K562 (cell line): ENCODE data around the gene ANKRD13C. TPM values are rescaled to one million over a fixed set of nuclear protein-coding genes. Genes with fewer than 3 reads are reported as not detected.

Source experiments
- ATAC-seq: fragments of 200-7000 bp; cut with Tn5 transposase; 3 replicates; pipeline ENCODE4 v1.9.1; 2020; ENCODE audit warnings: moderate library complexity
- BruUV-seq: library from RNA; stranded (reverse); fragments of 400-500 nt; replicated peaks from 2 replicates; lab custom pipeline; 2021; lab: Mats Ljungman, UMichigan
- CTCF ChIA-PET: fragments of 300-600 bp; formaldehyde crosslinking; extraction: SDS; loops from one replicate; lab custom pipeline; 2021; ENCODE audit warnings: low intra/inter-chr PET ratio; lab: Yijun Ruan, JAX
- POLR2A ChIA-PET: fragments of 300-600, 350-650 bp; sonication (Branson Sonifier 250); formaldehyde crosslinking; extraction: SDS; loops from one replicate; lab custom pipeline; 2021; ENCODE audit warnings: antibody characterized with exemption, inconsistent platforms; lab: Yijun Ruan, JAX
- DNase-seq, 4 experiments: peaks; one replicate each; pipeline versions ENCODE4 v3.0.0 to v3.0.0-alpha.2; 2011 to 2018; ENCODE audit warnings: low spot score in 3 of 4, mixed read lengths in 3 of 4; ENCODE audit errors: extremely low read depth in 1 of 4
- FAIRE-seq: peaks from 2 replicates; lab custom pipeline; 2011; peaks lifted over from hg19 to GRCh38; lab: Jason Lieb, UNC
- H2AFZ ChIP-seq: 2 replicates; pipeline ENCODE4 v1.6.0; 2011; ENCODE audit warnings: low read depth, low read length, control low read depth, inconsistent platforms
- H3K27ac ChIP-seq: fragments of 200-600 bp; 3 replicates; pipeline ENCODE4 v1.8.0; 2011; ENCODE audit warnings: low read depth, mild to moderate bottlenecking, control low read depth, inconsistent platforms, low read length, moderate library complexity, mixed read lengths; ENCODE audit errors: extremely low read depth
- H3K27me3 ChIP-seq, 2 experiments: fragments of 300-600 bp in 1 of 2; 2 replicates in 1 of 2; 3 replicates in 1 of 2; pipeline versions ENCODE4 v1.6.0 to v1.8.0; 2011; ENCODE audit warnings: inconsistent platforms in 2 of 2, low read length in 2 of 2, mild to moderate bottlenecking in 1 of 2, mixed read lengths in 1 of 2, moderate library complexity in 1 of 2; ENCODE audit not compliant: control insufficient read depth in 2 of 2, insufficient read depth in 2 of 2
- H3K36me3 ChIP-seq: fragments of 300-600 bp; 3 replicates; pipeline ENCODE4 v1.8.0; 2011; ENCODE audit warnings: mild to moderate bottlenecking, low read length, inconsistent platforms; ENCODE audit not compliant: control insufficient read depth, insufficient read depth
- H3K4me1 ChIP-seq, 2 experiments: fragments of 200-600 bp in 1 of 2; replicated peaks in 1 of 2; 2 replicates in 1 of 2; 3 replicates in 1 of 2; pipeline versions ENCODE4 v1.5.1 to v1.8.0; 2011; ENCODE audit warnings: inconsistent platforms in 2 of 2, low read length in 2 of 2, mild to moderate bottlenecking in 1 of 2, mixed read lengths in 1 of 2, moderate library complexity in 1 of 2; ENCODE audit not compliant: control insufficient read depth in 2 of 2, insufficient read depth in 2 of 2
- H3K4me2 ChIP-seq: 2 replicates; pipeline ENCODE4 v1.6.1; 2011; ENCODE audit warnings: low read length, control low read depth, inconsistent platforms, mixed read lengths; ENCODE audit not compliant: insufficient read depth
- H3K4me3 ChIP-seq: fragments of 200-600 bp; sonication (generic), shearing (Covaris generic); 2 replicates; pipeline ENCODE4 v1.5.1; 2016; ENCODE audit warnings: control low read depth, inconsistent platforms
- H3K79me2 ChIP-seq: fragments of 200-600 bp; 3 replicates; pipeline ENCODE4 v1.8.0; 2011; ENCODE audit warnings: low read length, inconsistent platforms; ENCODE audit not compliant: control insufficient read depth, insufficient read depth
- H3K9ac ChIP-seq, 2 experiments: 2 replicates each; pipeline versions ENCODE4 v1.6.0 to v1.6.1; 2011; ENCODE audit warnings: low read depth in 2 of 2, low read length in 2 of 2, control low read depth in 1 of 2, inconsistent platforms in 1 of 2, mild to moderate bottlenecking in 1 of 2, mixed read lengths in 1 of 2; ENCODE audit not compliant: insufficient read depth in 1 of 2
- H3K9me1 ChIP-seq: one replicate; pipeline ENCODE4 v1.6.0; 2011; ENCODE audit warnings: inconsistent platforms, mild to moderate bottlenecking, low read length, moderate library complexity; ENCODE audit not compliant: control insufficient read depth, insufficient read depth
- H3K9me3 ChIP-seq: replicated peaks from 2 replicates; pipeline ENCODE4 v1.5.1; 2011; ENCODE audit warnings: low read depth, low read length, inconsistent platforms; ENCODE audit not compliant: control insufficient read depth, insufficient read depth
- H4K20me1 ChIP-seq: replicated peaks from 2 replicates; pipeline ENCODE4 v1.6.1; 2011; ENCODE audit warnings: low read length, inconsistent platforms, mixed read lengths; ENCODE audit not compliant: control insufficient read depth, insufficient read depth
- CBX3 ChIP-seq, 2 experiments: IDR thresholded peaks; 1 replicate in 1 of 2; 2 replicates in 1 of 2; pipeline ENCODE4 v1.6.1; 2012; ENCODE audit warnings: inconsistent platforms in 2 of 2, low read length in 2 of 2, borderline replicate concordance in 1 of 2, control low read depth in 1 of 2
- CBX8 ChIP-seq: fragments of 200-600 bp; sonication (generic); IDR thresholded peaks from 2 replicates; pipeline ENCODE4 v1.6.1; 2012; ENCODE audit warnings: borderline replicate concordance, mixed run types, low read depth, mild to moderate bottlenecking, moderate library complexity, mixed read lengths, low read length, control low read depth, inconsistent platforms; ENCODE audit not compliant: poor library complexity, severe bottlenecking; ENCODE audit errors: extremely low read depth
- CHCHD3 ChIP-seq: fragments of 250-450 bp; sonication (Bioruptor Pico); IDR thresholded peaks from 2 replicates; pipeline ENCODE4 v2.1.2; 2022; ENCODE audit warnings: mild to moderate bottlenecking
- FOXA1 ChIP-seq: fragments of 450-650 bp; IDR thresholded peaks from 2 replicates; pipeline ENCODE4 v1.6.1; 2016; ENCODE audit warnings: mild to moderate bottlenecking, borderline replicate concordance
- HCFC1 ChIP-seq: IDR thresholded peaks from 2 replicates; pipeline ENCODE4 v1.6.1; 2012; ENCODE audit warnings: low read depth, low read length, improper control_type of control experiment
- JUND ChIP-seq, 2 experiments: IDR thresholded peaks; 2 replicates in 1 of 2; 3 replicates in 1 of 2; pipeline ENCODE4 v1.6.1; 2011; ENCODE audit warnings: borderline replicate concordance in 2 of 2, low read depth in 2 of 2, low read length in 2 of 2, improper control_type of control experiment in 1 of 2, missing biosample characterization in 1 of 2, missing genetic modification characterization in 1 of 2, missing genetic modification reagents in 1 of 2
- KAT7 ChIP-seq: sonication (generic); formaldehyde crosslinking; IDR thresholded peaks from 2 replicates; pipeline ENCODE4 v1.8.0; 2022; ENCODE audit warnings: missing genetic modification reagents, mild to moderate bottlenecking, borderline replicate concordance
- KLF10 ChIP-seq: fragments of 250-450 bp; sonication (Bioruptor Pico); IDR thresholded peaks from 2 replicates; pipeline ENCODE4 v1.6.1; 2021; ENCODE audit warnings: matching md5 sums
- PHB ChIP-seq: fragments of 250-450 bp; sonication (Bioruptor Pico); IDR thresholded peaks from 2 replicates; pipeline ENCODE4 v1.5.0; 2021
- RBM34 ChIP-seq: fragments of 200-400 bp; formaldehyde crosslinking; IDR thresholded peaks from 2 replicates; pipeline ENCODE4 v1.6.1; 2018; ENCODE audit warnings: low read length, borderline replicate concordance; ENCODE audit not compliant: insufficient read depth
- TOE1 ChIP-seq, 2 experiments: fragments of 450-650 bp in 1 of 2; sonication (generic) in 1 of 2; formaldehyde crosslinking in 1 of 2; IDR thresholded peaks; 2 replicates each; pipeline versions ENCODE4 v1.7.1 to v1.8.0; 2016 to 2022; ENCODE audit warnings: borderline replicate concordance in 2 of 2, mild to moderate bottlenecking in 2 of 2, antibody characterized with exemption in 1 of 2, inconsistent platforms in 1 of 2, low read depth in 1 of 2, missing genetic modification reagents in 1 of 2, moderate library complexity in 1 of 2
- ZNF79 ChIP-seq: fragments of 250-450 bp; sonication (Bioruptor Pico); IDR thresholded peaks from 2 replicates; pipeline ENCODE4 v1.4.0; 2020; ENCODE audit warnings: low read depth, mild to moderate bottlenecking, moderate library complexity
- WGBS: fragments of 100-300 bp; shearing (Covaris generic); methylation state at CpG from one replicate; pipeline ENCODE4 v1.1.6; 2016; ENCODE audit warnings: low coverage, mixed read lengths; ENCODE audit not compliant: insufficient coverage; ENCODE audit errors: missing lambda C conversion rate; 5-methylcytosine and 5-hydroxymethylcytosine counted together
- in situ Hi-C: fragments of 300-500 bp; cut with MboI; formaldehyde crosslinking; loops from 4 replicates; pipeline ENCODE4 v1.15.0; 2018; ENCODE audit warnings: inconsistent platforms, mixed read lengths
- intact Hi-C: fragments of 100-400 bp; cut with micrococcal nuclease; formaldehyde crosslinking; loops from 2 replicates; pipeline ENCODE4 v1.14.2; 2022
- polyA plus RNA-seq, 8 experiments: library from polyadenylated mRNA; depleted of rRNA in 4 of 8; stranded (reverse) in 5 of 8; unstranded in 3 of 8; fragments of >200 nt; fragmentation: Nextera tagmentation in 2 of 8; fragmentation: Illumina TruSeq in 1 of 8; extraction: Ambion mirVana in 2 of 8; extraction: Trizol in 1 of 8; gene quantifications; 2 replicates each; pipeline versions ENCODE4 v1.2.1 to v1.2.3, GENCODE V29; 2011 to 2014; ENCODE audit warnings: inconsistent platforms in 1 of 8, missing spikeins in 1 of 8
- total RNA-seq, 7 experiments: library from RNA; depleted of rRNA in 6 of 7; stranded (reverse); fragments of >200 nt in 6 of 7; fragmentation: Illumina TruSeq in 2 of 7; extraction: Trizol in 2 of 7; gene quantifications; 2 replicates each; pipeline versions ENCODE4 v1.2.1 to v1.2.3, GENCODE V29; 2011 to 2021; ENCODE audit warnings: low replicate concordance in 1 of 7
- TF ChIP-seq, protein P1 (sequence below): fragments of 250-450 bp; sonication (Bioruptor Pico); IDR thresholded peaks from 2 replicates; pipeline ENCODE4 v1.4.0; 2020; ENCODE audit warnings: mild to moderate bottlenecking, moderate library complexity
- TF ChIP-seq, protein P2 (sequence below): fragments of 450-650 bp; IDR thresholded peaks from 2 replicates; pipeline ENCODE4 v1.6.1; 2017; ENCODE audit warnings: mild to moderate bottlenecking, moderate library complexity

ANKRD13C gene
- total and polyA plus RNA-seq, 9 of the 15 experiments (the other 6 are each of a cell fraction or from before 2014, with no cell fraction given), result 3.4 to 22.8 (median 12.5) TPM

DNA sequence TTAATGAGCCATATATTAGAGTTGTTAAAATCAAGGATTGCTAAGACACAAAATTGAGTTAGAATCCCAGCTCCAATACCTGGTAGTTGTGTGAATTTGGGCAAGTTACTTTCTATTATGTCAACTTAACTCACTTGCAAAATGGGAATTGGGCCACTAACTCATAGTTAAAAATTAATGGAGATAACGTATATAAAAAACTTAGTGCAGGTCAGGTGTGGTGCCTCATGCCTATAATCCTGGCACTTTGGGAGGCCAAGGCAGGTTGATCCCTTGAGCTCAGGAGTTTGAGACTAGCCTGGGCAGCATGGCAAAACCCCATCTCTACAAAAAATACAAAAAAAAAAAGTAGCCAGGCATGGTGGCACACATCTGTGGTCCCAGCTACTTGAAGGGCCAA, 75.8 kb downstream of the ANKRD13C start:
- no peak for DNase-seq
- Histone ChIP-seq H4K20me1 (no peaks in the 10 kb centered on the region), H3K4me2 (no peak overlapping the region), H3K4me3 (no peak overlapping the region), H3K79me2 (no peaks in the 10 kb centered on the region), H3K9me3 (no peaks in the 10 kb centered on the region), H3K9me1 (no peaks in the 10 kb centered on the region), H3K9ac (no peak overlapping the region), H3K36me3 (peaks cover 26% of the 10 kb centered on the region), H3K27me3 (no peaks in the 10 kb centered on the region), H2AFZ (no peak overlapping the region), H3K27ac (no peak overlapping the region), H3K4me1 (no peaks in the 10 kb centered on the region)
- POLR2A ChIA-PET, result no interaction called here
- in situ Hi-C loops, result no loop called here
- CTCF ChIA-PET, result no interaction called here
- intact Hi-C loops, result no loop called here
- BruUV-seq, result no TSS peak
- TF ChIP-seq, protein P1, sequence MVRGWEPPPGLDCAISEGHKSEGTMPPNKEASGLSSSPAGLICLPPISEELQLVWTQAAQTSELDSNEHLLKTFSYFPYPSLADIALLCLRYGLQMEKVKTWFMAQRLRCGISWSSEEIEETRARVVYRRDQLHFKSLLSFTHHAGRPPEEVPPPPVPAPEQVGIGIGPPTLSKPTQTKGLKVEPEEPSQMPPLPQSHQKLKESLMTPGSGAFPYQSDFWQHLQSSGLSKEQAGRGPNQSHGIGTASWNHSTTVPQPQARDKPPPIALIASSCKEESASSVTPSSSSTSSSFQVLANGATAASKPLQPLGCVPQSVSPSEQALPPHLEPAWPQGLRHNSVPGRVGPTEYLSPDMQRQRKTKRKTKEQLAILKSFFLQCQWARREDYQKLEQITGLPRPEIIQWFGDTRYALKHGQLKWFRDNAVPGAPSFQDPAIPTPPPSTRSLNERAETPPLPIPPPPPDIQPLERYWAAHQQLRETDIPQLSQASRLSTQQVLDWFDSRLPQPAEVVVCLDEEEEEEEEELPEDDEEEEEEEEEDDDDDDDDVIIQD, result no peak
- TF ChIP-seq TOE1 (IDR thresholded peaks at IDR 0.05; ENCODE audit: borderline replicate concordance) (no peak), TOE1 (CRISPR knock-in tag; IDR thresholded peaks at IDR 0.05; ENCODE audit: borderline replicate concordance, low read depth) (no peak), HCFC1 (no peak), JUND (IDR thresholded peaks at IDR 0.05; ENCODE audit: borderline replicate concordance, low read depth, low read length) (no peak), JUND (tag; IDR thresholded peaks at IDR 0.05; ENCODE audit: borderline replicate concordance, low read depth, low read length) (no peak), FOXA1 (no peak), KLF10 (no peak), PHB (no peak), CBX3 (IDR thresholded peaks at IDR 0.05; ENCODE audit: borderline replicate concordance in 1 of 2, low read length in 2 of 2) (no peak), ZNF79 (CRISPR knock-in tag) (no peak), CBX8 (no peak), KAT7 (CRISPR knock-in tag) (no peak), RBM34 (no peak), CHCHD3 (CRISPR knock-in tag) (no peak)
- TF ChIP-seq, protein P2, sequence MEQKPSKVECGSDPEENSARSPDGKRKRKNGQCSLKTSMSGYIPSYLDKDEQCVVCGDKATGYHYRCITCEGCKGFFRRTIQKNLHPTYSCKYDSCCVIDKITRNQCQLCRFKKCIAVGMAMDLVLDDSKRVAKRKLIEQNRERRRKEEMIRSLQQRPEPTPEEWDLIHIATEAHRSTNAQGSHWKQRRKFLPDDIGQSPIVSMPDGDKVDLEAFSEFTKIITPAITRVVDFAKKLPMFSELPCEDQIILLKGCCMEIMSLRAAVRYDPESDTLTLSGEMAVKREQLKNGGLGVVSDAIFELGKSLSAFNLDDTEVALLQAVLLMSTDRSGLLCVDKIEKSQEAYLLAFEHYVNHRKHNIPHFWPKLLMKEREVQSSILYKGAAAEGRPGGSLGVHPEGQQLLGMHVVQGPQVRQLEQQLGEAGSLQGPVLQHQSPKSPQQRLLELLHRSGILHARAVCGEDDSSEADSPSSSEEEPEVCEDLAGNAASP, result no peak
- 88% methylated on average over 1 of the region's 1 CpG for WGBS
- FAIRE-seq, result no peak
- no peak for ATAC-seq
